HCT116 (cell line): ENCODE data around the gene PSMD11.

Experiments
- CTCF ChIP-seq, 3 experiments: fragments of 200-600 bp in 1 of 3; sonication (generic) in 1 of 3; IDR thresholded peaks in 2 of 3; conservative IDR thresholded peaks in 1 of 3; 2 replicates each; pipeline ENCODE4 v1.5.1; 2012 to 2017; ENCODE audit warnings: low read depth in 2 of 3, low read length in 2 of 3, antibody characterized with exemption in 1 of 3, borderline replicate concordance in 1 of 3, control low read depth in 1 of 3, mild to moderate bottlenecking in 1 of 3, mixed read lengths in 1 of 3, mixed run types in 1 of 3, moderate library complexity in 1 of 3; ENCODE audit not compliant: insufficient read depth in 1 of 3
- EGR1 ChIP-seq: IDR thresholded peaks from 2 replicates; pipeline ENCODE4 v1.6.1; 2012; ENCODE audit warnings: low read depth
- JUND ChIP-seq: IDR thresholded peaks from 2 replicates; pipeline ENCODE4 v1.6.1; 2012
- POLR2A ChIP-seq: IDR thresholded peaks from 2 replicates; pipeline ENCODE4 v1.7.0; 2011; ENCODE audit warnings: borderline replicate concordance; ENCODE audit not compliant: insufficient read depth, insufficient read length; ENCODE audit errors: extremely low read depth
- ZNF274 ChIP-seq: fragments of 200-500 bp; sonication (Bioruptor generic); IDR thresholded peaks from 2 replicates; pipeline ENCODE4 v1.6.1; 2014; ENCODE audit warnings: mild to moderate bottlenecking, low read depth, low read length, inconsistent platforms

DNA sequence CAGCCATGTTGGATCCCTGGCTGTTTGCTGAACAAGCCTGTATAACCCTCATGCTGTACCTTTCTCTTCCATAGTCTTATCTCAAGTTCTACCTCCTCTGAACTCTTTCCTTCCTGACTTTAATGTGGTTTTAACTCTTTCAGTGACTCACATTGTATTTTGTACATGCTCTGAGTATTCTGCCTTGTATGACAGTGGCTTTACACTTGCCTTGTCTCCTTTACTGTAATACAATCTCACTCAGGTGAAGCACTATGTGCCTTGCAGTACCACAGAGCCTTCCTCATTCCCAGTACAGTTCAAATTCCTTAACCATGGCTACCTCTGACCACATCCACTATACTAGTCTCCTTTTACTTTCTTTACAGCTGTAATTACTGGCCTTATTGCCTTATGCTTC lies 14.1 kb downstream of the PSMD11 start:
- TF ChIP-seq JUND (no peak), POLR2A (no peak), CTCF (IDR thresholded peaks at IDR 0.05 in 2 of 3, conservative IDR thresholded peaks at IDR 0.05 in 1 of 3; ENCODE audit: borderline replicate concordance in 1 of 3, insufficient read depth in 1 of 3, low read depth in 2 of 3, low read length in 2 of 3) (no peak), ZNF274 (no peak), EGR1 (no peak)
